ENCODE results near the gene HIC2. TPM values are rescaled to one million over a fixed set of nuclear protein-coding genes. Genes with fewer than 3 reads are reported as not detected.
"Not testable (repeated sequence)": the region's sequence is repeated elsewhere in the genome, so short reads cannot be mapped to it uniquely, and the experiment has no call there.

HIC2 gene
- total RNA-seq, 1 donor = 1.4 TPM

GRCh38 chr22:21498489-21498888, 81.3 kb downstream of the HIC2 start:
- H3K4me2 ChIP-seq (ENCODE audit: insufficient read depth, low read length); H3K36me3 ChIP-seq (ENCODE audit: insufficient read depth, low read length); H2AFZ ChIP-seq (ENCODE audit: low read length); H3K27ac ChIP-seq (ENCODE audit: low read depth, low read length); H4K20me1 ChIP-seq (ENCODE audit: insufficient read depth, low read length); H3K4me3 ChIP-seq (ENCODE audit: insufficient read depth, low read length); H3K9me3 ChIP-seq (ENCODE audit: low read depth, low read length); H3K79me2 ChIP-seq (ENCODE audit: insufficient read depth, low read length); H3K27me3 ChIP-seq (ENCODE audit: insufficient read depth, low read length); DNase-seq (ENCODE audit: insufficient read length, low spot score, missing footprints); H3K4me1 ChIP-seq (ENCODE audit: insufficient read depth, low read length): not testable (repeated sequence)

GRCh38 chr22:21499623-21500506, 82.7 kb downstream of the HIC2 start:
- not testable (repeated sequence) for H2AFZ ChIP-seq (ENCODE audit: low read length); H3K27me3 ChIP-seq (ENCODE audit: insufficient read depth, low read length); H3K79me2 ChIP-seq (ENCODE audit: insufficient read depth, low read length); H3K4me3 ChIP-seq (ENCODE audit: insufficient read depth, low read length); H3K4me1 ChIP-seq (ENCODE audit: insufficient read depth, low read length); H3K4me2 ChIP-seq (ENCODE audit: insufficient read depth, low read length); H4K20me1 ChIP-seq (ENCODE audit: insufficient read depth, low read length); DNase-seq (ENCODE audit: insufficient read length, low spot score, missing footprints); H3K36me3 ChIP-seq (ENCODE audit: insufficient read depth, low read length); H3K27ac ChIP-seq (ENCODE audit: low read depth, low read length); H3K9me3 ChIP-seq (ENCODE audit: low read depth, low read length)

Small RNAs within 50 kb of the gene (small RNA-seq; reads per million reads assigned to genes)
- not detected for gene RF00492
- gene RN7SKP63 = not detected

Other genes with a start within 250 kb of the HIC2 start
- gene RIMBP3B, start 33.6 kb upstream of the HIC2 start, total RNA-seq = 0.29 TPM in 1 of 2 replicates, not detected in the other
- 0.59 and 0.72 TPM in 2 replicates for gene TMEM191C, start 50.0 kb downstream of the HIC2 start, total RNA-seq
- 0.29 and 0.36 TPM in 2 replicates for gene RIMBP3C, start 134.1 kb downstream of the HIC2 start, total RNA-seq
- 40.2 and 40.4 TPM in 2 replicates for gene UBE2L3, start 150.3 kb downstream of the HIC2 start, total RNA-seq
- gene YDJC, start 212.7 kb downstream of the HIC2 start, total RNA-seq = 15.6 and 25.0 TPM in 2 replicates
- 0.29 and 0.36 TPM in 2 replicates for gene CCDC116, start 215.4 kb downstream of the HIC2 start, total RNA-seq
- 10.5 and 13.3 TPM in 2 replicates for gene SDF2L1, start 224.9 kb downstream of the HIC2 start, total RNA-seq
- gene PPIL2, start 248.6 kb downstream of the HIC2 start, total RNA-seq = 25.3 and 29.2 TPM in 2 replicates

Measured in osteoblast (primary cell).